Stimulated activated CD8-positive, alpha-beta memory T cell treated with anti-CD3 and anti-CD28 coated beads, Interleukin-15, amount 100 ng/mL, for 24 hours (primary cell): ENCODE results near the gene FOXP1.

Experiments used
- DNase-seq: peaks from one replicate; pipeline ENCODE4 v3.0.0-alpha.2; 2020; ENCODE audit warnings: low read depth

The FOXP1 gene

DNA sequence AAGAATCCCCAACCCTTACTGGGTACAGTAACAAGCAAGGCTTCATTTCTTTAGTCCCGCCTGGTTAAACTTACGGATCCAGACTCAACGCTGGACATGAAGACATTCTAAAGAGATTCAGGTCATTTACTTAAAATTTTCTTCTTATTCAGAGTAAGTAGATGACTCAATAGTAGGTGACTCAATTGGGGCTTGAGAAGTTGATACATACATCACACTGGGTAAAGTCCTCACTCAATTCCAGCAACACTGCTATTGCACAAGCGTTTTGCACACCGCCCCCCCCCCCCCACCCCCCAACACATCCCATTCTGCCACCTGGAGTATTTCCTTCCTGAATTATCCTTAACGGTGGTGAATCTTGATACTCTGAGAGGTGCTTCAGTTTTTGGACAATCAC is 610.0 kb downstream of the FOXP1 start:
- DNase-seq: no peak

DNA sequence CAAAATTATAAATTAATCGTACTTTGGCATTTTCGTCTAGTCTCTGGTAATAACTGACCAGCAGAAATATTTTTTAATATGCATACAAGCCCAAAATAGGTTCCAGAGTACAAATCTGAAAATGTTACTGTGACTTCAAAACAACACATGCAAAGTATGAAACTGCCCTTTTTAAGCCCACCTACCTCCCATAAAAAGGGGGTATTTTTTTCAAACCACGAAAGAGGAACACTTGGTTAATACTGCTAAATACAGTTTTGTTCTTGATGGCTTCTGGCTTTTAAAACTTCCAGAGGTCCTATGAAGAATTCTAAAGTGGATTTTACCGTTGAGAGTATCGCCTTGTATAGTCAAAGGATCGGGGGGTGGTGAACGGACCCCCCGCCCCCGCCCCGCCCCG is 610.7 kb downstream of the FOXP1 start:
- DNase-seq: no peak

DNA sequence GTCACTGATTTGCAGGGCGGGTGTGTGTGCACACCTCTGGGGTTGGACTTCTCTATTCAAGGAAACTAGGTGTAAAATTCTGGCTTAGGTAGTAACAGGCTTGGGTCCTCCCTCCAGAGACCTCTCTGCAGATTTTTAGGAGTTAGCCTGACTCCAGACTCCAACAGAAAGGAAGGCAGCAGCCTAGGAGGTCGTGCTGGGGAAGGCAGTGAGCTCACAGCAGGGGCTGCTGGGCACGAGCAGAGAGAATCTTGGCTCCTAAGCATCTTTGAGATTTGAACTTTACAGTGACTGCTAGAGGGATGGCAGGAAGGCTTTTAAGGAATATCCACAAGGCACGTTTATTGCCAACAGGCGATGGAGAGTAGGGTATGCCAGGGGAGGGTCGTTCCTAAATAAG is 612.6 kb downstream of the FOXP1 start:
- DNase-seq: no peak

DNA sequence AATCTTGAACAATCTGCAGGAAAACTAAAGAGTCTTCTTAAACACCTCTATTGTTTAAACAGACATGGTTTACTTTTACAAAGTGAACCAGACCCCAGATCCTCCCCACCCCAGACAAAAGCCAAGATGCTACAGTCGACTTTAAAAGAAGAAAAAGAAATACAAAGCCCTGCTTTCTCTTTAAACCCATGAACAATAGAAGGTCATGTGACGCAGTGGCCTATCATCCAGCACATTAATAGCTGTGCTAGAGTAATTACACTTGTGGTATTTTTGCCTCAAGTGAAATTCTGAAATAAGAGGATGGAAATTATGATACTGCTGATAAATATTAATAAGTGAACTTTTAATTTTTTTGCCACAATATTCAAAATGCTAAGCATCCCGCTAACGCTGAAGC is 613.4 kb downstream of the FOXP1 start:
- no peak for DNase-seq

DNA sequence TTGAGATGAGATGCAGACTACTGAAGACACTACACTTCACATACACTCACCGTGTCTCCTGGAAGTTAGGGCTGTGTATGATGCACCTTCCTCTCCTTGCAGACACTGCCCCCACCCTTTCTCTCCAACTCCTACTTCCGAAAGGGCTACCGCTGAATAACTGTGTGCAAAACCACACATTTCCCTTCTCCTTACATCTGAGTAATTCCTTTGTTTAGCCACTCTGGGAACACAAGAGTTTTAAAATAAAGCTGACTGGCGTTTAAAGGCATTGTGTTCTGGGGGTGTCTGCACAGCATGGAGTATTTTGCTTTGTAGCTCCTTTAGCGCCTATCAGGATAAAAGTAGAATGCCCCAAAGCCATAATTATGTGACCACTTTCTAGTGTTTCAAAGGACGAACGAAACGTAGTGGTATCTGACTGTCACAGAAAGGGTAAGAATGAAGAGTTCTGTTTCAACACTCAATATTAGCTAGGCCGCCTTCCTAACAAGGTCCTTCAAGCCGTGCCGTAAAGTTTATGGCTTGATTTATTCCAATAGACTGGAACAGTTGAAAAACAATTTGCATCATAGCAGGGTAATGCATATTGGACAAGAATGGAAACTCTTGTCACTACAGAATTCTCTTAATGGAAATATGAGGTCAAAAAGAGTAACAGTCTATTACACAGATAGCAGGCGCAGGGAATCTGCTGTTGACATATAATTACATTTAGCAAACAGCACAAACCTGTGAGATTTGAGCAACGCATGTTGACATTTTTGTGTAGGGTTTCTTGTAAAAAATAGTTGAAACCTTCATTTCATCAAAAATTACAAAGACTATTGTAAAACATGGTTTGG is 619.9 kb downstream of the FOXP1 start:
- DNase-seq: no peak

DNA sequence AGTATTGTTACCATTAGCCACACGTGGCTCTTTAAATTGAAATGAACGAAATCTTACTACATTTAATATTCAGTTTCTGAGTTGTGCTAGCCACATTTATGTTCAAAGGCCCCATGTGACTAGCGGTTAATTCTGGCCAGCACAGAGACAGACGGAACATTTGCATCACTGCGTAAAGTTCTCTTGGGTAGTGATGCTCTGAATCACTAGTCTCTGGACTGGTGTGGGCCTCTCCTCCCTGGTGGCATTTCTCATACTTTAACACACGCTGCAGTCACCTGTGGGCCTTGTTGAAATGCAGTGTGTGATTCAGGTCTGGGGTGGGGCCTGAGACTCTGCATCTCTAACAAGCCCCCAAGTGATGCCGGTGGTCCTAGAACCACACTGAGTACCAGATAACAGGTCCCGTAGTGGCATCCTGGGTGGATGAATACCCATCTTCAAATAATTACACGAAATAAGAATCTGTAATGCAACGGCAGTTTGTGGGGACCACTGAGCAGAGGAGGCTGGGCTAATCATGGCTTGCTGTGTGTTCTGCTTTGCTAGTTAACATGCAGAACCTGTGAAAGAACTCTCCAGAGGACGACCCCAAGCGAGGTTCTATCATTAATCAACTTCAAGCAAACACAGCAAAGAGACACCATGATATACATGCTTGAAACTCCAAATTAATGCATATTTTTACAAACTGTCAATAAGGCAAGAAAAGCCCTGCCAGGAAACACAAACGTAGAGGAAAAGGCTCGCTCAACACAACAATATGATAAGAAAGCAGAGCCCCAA is 623.8 kb downstream of the FOXP1 start:
- DNase-seq: no peak

DNA sequence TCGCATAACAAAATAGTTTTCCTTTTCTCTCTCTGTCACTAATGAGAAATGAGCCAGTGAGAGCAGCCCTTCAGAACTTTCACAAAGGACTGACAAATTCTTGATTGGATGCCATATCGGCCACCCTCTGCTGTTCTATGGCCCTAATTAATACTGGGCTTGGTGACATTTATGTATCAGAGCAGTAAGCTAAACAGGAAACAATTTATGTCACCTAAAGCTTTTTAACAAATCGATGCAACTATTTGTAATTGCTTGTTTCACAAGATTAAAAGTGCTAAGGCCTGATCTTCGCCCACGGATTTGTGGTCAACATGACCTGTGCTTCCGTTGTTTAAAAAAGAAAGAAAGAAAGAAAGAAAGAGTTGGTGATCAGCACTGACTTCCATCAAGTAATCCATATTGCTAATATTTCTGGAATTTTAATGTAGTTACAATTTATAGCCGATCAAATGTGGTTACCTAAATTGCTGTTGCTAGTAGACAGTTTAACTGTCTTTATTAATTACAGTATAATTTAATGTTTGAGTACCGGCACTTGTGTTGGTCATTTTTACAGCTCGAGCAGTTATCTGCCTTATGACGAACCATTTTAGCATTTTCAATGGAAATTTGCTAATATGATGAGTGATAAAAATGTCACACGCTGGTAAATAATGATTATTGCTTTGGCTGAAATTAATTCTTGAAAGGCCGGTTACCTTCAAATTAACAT is 631.3 kb downstream of the FOXP1 start:
- no peak for DNase-seq

DNA sequence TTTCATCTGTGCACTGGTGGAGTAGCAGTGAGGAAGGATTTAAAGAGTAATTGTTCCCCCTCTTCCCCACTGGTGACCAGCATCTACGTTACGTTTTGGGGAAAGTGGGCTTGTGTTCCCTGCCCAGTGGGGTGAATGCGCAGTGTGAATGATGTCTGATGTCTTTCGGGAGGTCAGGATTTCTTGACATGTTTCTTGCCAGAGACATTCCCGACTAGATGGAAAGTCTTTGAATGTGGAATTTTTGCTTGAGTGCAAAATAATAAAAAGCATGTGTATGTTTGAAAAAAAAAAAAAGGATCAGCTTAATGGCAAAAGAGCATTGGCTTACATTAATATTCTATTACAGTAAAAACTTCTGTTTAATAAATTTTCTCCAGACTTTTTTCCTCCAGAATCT is 632.2 kb downstream of the FOXP1 start:
- DNase-seq: no peak

DNA sequence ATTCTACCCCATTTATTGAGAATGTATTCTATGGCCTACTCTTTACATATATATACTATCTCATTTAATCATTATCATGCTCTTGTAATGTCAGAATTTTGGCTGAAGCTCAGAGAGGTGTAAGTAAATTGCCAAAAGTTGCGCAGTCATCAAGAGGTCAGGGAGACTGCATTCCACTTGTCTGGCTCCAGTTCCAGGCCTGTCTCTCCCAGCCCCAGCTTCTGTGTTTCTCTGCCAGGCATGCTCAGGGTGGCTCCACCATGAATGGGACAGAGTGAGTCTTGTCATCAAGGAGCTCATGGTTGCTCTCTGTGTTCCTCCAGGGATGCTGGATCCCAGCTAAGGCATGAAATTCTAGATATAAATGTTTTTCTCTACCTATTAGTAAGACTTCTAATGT is 635.9 kb downstream of the FOXP1 start:
- no peak for DNase-seq

DNA sequence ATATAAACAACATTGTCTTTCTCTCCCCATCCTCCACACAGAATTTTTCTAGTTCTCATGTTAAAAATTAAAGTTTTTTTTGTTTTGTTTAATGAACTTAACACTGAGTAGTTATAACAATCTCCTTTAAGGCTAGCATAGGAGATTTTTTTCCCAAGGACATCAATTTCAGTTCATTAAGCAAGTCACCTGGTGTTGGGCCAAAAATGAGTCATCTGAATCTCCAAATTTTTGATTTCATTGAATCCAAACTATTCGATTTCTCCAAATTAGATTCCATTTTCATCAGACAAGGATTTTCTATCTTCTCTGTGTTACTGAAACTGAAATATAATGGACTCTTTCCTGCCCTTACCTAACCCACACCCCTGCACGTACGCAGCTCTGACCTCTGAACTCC is 639.6 kb downstream of the FOXP1 start:
- DNase-seq: no peak

DNA sequence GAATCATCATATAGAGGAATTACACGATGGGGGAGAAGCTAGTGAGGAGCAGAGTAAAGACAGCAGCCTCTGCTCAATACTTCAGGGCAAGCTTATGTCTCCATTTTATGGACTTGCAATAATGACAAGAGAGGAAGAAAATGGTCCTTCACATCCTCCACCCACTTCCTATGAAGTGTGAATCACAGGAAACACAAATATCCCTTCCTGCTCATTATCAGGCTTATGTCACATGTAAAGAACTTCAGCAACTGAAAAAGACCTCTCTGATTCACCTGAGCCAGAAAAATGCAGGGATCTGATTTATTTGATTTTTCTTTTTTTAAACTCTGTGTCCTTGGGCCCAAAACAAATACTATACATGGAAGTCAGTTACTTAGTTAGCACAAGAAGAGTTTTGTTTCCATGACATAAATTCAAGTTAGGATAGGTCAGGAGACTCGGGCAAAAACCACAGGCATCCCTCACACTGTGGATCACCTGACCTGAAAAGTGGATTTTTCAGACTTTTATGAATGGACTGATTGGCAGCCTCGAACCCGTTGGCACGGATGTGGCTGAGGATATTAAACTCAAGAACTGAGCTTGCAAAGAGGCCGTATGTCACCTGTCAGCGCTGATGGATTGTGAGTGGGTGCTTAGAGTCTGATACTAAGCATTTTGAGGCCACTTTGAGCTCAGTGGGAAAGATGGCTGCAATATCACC is 650.3 kb downstream of the FOXP1 start:
- no peak for DNase-seq

DNA sequence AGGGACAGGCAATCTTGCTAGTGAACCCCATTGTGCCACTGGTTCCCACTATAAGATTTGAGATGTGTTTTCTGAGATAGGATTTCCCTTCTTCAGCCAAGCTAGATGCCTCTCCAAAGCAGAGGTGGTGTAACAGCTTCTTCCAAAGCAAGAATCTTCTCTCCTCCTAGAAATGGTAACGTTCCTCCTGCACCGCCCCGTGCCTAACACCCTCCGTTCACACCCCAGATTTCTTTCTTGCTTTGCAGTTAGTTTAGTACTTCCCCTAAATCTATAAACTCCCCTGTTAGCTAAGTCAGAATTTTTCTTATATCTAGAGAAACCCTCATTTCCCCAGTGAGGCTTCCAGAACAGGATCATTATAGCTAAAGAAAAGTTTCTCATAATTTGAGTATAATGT is 653.5 kb downstream of the FOXP1 start:
- DNase-seq: no peak

DNA sequence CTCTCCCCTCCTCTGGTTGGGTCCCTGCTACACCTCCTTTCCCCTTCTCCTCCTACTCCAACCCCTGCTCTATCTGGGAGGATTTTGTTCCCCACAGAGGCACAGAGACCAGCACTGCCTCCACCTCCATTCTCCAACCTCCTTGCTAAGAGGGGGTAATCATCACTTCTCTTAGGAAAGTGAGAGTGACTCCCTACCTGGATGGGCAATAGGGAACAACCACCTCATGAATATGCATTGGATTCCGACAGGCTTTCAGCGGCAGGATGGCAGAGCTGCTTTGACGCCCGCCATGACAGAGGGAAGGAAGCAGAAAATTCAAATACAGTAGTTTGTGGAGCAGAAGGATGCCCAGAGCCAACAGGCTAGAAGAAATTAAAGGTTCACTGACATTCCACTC is 656.3 kb downstream of the FOXP1 start:
- DNase-seq: no peak

DNA sequence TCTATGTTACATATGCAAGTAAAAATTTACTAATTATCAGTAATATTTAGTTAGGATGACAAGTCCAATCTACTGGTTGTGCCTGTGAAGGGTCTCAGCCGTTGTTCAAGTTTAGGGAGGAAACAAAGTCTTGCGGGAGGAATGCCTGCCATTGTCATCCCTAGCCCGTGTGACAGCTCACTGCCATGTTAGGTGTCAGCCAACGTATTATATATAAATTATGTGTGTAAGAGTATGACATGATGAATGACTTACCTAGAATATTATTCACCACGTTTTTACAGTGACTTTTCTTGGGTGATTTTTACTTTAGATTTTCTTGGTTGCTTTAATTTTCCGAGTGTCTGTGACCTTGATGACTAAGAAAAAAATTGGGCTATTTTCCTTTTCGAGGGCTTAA is 656.7 kb downstream of the FOXP1 start:
- DNase-seq: no peak

DNA sequence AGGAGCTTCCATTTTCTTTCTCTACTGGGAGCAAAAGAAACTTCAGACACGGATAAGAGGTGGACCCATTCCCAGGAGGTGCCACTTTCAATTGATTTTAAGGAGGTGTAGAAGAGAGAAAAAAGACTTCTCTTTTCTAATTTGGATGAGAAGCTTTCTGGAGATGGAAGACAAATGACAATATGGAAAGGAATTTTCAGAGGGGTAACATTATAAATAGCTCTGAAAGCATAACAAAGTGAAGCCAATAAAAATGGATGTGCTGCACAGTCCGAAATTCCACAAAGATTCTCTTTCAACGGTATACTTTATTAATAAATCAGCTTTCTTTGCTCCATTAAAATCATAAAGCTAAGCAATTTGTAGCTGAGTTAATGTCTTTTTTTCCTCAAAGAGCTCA is 663.9 kb downstream of the FOXP1 start:
- no peak for DNase-seq

DNA sequence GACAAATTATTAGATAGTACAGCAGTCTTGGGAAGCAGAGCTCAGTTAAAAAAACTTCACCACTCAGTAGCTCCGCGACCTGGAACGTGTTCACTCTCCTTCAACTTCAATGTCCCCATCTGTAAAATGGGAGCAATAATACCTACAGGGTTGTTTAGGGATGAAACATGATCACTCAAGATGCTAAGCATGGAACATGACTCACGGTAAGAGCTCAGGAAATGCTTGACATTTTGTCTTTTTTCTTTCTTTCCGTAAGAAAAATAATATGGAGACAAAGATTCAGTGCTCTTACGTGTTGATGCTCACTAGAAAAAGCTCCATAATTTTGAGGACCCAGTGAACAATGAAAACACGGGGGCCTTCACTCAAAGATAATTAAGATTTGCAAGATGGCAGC is 664.4 kb downstream of the FOXP1 start:
- DNase-seq: no peak

DNA sequence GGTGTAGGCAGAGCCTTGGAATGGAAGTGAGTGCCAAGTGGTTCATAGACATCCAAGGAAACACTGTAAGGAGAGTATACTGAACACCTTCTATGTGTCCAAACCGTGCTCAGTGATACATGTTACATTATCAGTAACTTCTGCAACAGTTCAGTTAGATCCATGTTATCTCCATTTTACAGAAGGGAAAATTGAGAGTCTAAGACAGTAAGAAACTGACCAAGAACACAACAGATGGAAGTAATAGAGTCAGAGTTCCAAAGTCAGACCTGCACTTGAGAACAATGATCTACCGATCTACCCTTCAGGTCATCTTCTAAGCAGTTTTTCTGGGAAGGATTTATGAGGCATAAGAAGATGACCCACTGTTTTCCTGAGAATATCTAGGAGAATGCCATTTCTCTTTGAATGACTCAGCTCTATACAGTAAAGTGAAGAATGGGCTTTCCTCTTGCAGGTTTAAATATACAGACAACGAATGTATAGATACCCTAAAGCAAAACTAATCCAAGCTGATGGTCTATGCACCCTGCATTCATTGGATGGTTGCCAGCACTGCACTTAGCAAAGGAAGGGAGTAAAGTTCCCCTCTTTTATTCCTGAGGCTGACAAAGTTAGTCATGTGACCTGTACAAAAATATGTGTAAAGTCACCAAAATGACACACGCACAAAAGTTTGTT is 667.0 kb downstream of the FOXP1 start:
- DNase-seq: no peak

DNA sequence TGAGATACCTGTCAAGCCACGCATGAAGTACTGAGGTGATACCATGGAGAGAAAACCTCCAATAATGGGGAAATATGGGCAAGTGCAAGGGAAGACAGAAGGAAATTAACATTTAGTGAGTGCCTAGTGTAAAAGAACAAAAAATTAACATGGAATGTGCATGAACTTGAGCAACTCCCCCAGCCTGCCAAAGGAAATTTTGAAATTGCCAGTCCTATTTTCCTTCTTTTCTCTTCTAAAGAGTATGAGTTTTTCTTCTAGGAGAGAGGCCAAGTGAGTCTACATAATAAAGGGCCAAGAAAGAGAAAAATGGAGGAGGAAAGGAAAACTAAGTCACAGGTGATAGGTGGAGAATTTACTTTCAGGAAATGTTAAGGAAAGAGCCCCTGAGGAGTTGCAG is 668.7 kb downstream of the FOXP1 start:
- DNase-seq: no peak

DNA sequence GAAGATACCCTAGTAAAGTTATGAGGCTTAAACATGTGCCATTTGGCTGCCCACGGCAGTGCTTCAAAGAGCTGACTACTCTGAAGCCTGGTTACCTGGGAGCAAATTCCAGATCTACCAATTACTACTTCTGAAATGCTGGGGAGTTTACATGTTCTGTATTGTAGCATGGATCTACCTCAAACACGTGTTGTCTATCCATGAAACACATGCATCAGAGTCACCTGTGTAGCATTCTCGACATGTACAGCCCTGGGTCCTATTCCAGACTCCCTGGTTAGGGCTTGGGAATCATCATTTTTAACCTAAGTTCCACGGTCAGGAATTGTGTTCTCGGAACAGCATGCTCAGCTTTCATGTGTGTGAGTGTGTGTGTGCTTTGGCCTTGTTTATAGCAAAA is 671.8 kb downstream of the FOXP1 start:
- no peak for DNase-seq

DNA sequence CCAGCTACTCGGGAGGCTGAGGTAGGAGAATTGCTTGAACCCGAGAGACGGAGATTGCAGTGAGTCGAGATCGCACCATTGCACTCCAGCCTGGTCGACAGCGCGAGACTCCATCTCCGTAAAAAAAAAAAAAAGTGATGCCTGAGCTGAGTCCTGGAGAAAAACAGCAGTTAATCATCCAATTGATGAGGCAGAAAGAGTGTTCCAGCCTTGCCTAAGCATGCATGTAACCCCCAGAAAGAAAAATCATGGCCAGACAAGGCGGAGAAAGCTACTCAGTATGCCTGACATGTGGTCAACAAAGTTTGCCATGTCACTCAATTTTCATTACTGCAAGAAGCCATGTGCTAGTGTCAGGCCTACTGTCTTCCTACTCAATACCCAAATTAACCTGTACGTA is 678.0 kb downstream of the FOXP1 start:
- no peak for DNase-seq
